Activated CD4-positive, alpha-beta T cell treated with anti-CD3 and anti-CD28 coated beads, Interleukin-2, amount 10 ng/mL, durations not matched to agents 7 days and 5 days (primary cell): ENCODE data around the gene C19orf67. TPM values are rescaled to one million over a fixed set of nuclear protein-coding genes. Genes with fewer than 3 reads are reported as not detected.
"Not testable (repeated sequence)": the region's sequence is repeated elsewhere in the genome, so short reads cannot be mapped to it uniquely, and the experiment has no call there.

Source experiments
- CTCF ChIA-PET: fragments of 350-600 bp; sonication (Branson Sonifier 250); formaldehyde crosslinking; loops from one replicate; lab custom pipeline; 2021; ENCODE audit warnings: antibody characterized with exemption; lab: Charles Lee
- POLR2A ChIA-PET: fragments of 350-600 bp; sonication (Branson Sonifier 250); formaldehyde crosslinking; loops from one replicate; lab custom pipeline; 2021; ENCODE audit warnings: antibody characterized with exemption; lab: Charles Lee
- DNase-seq: peaks from one replicate; pipeline ENCODE4 v3.0.0-alpha.2; 2020
- H3K27ac Mint-ChIP-seq: one replicate; pipeline ENCODE4 v1.8.0; 2021; ENCODE audit warnings: mild to moderate bottlenecking, moderate library complexity, mixed read lengths
- H3K27me3 Mint-ChIP-seq: one replicate; pipeline ENCODE4 v1.8.0; 2021; ENCODE audit warnings: mixed read lengths
- H3K36me3 Mint-ChIP-seq: one replicate; pipeline ENCODE4 v1.8.0; 2021; ENCODE audit warnings: low read depth, mixed read lengths
- H3K4me1 Mint-ChIP-seq: one replicate; pipeline ENCODE4 v1.8.0; 2021; ENCODE audit warnings: mixed read lengths
- H3K4me3 Mint-ChIP-seq: one replicate; pipeline ENCODE4 v1.8.0; 2021; ENCODE audit warnings: mild to moderate bottlenecking, moderate library complexity, mixed read lengths
- H3K9me3 Mint-ChIP-seq: one replicate; pipeline ENCODE4 v1.8.0; 2021; ENCODE audit warnings: mixed read lengths
- total RNA-seq, 2 experiments: library from RNA; stranded (reverse); gene quantifications; one replicate each; pipeline ENCODE4 v1.2.3, GENCODE V29; 2021

C19orf67 gene
- total RNA-seq, 2 experiments from 2014 or later: not detected

DNA sequence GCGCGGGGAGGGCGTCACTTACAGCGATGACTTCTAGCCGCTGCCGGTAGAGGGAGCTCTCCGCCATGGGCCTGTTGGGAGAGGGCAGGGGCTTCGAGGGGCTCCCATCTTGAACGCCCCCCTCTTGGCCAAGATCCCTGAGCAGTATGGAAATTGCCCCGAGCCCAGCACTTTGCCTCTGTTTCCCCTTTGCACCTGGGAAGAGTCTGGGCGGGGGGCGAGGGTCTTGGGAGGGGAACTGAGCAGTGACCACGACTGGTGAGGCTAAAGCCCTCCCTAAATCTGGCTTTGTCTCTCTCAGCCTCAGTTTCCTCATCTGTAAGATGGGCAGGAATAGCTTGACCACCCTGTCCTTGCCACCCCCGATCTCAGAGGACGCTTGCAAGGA, 26.5 kb downstream of the C19orf67 start:
- Mint-ChIP-seq H3K27ac (no peak overlapping the region), H3K4me1 (peaks cover 17% of the 10 kb centered on the region), H3K27me3 (peaks cover 41% of the 10 kb centered on the region), H3K9me3 (no peaks in the 10 kb centered on the region), H3K36me3 (no peaks in the 10 kb centered on the region), H3K4me3 (no peak overlapping the region)
- DNase-seq: peak; percentile 58
- ChIA-PET POLR2A (no interaction called here), CTCF (interaction anchor here (0.6 to 6.1 kb wide), 14 partner anchors 11 to 289 kb away, joined by 3 to 82 read pairs (median 4); partner anchors contain the start of genes DCAF15, IL27RA and MISP3)

DNA sequence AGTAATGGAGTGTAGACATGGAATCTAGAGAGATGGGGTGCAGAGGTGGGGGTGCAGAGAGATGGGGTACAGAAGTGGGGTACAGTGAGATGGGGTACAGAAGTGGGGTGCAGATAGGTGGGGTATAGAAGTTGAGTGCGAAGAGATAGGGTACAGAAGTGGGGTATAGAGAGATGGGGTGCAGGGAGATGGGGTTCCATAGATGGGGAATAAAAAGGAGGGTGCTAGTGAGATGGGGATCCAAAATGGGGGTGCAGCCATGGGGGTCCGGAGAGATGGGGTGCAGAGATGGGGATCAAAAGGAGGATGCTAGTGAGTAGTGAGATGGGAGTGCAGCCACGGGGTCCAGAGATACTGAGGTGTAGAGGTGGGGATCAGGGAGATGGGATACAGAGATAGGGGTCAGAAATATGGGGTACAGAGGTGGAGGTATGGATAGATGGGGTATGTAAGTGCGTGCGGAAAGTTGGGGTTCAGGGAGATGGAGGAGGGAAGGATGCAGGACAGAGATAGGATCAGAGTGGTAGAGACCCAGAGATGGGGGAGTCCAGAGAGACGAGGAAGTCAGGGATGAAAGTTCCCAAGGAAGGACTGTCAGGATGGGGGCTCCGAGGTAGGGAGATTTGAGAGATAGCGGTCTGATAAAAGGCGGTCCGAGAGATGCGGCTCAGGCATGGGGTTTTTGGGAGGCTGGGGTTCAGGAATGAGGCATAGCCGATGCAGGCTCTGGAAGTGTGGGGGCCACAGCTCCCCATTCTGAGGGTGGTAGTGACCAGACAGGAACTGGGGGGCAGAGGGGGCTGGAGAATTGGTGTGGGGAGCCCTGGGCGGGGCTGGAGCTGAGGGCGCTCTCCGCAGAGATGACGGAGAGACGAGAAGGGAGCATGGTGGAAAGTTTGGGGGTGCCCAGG, 27.1 kb downstream of the C19orf67 start:
- ChIA-PET POLR2A (no interaction called here), CTCF (interaction anchor here (0.6 to 6.1 kb wide), 14 partner anchors 10 to 290 kb away, joined by 3 to 82 read pairs (median 4); partner anchors contain the start of genes DCAF15, IL27RA and MISP3)
- no peak overlapping the region for H3K4me3 Mint-ChIP-seq
- H3K36me3 Mint-ChIP-seq: peaks cover 4% of the 10 kb centered on the region
- H3K27me3 Mint-ChIP-seq: peaks cover 41% of the 10 kb centered on the region
- no peak for DNase-seq
- H3K27ac Mint-ChIP-seq: no peak overlapping the region
- H3K9me3 Mint-ChIP-seq: no peaks in the 10 kb centered on the region
- peaks cover 17% of the 10 kb centered on the region for H3K4me1 Mint-ChIP-seq

DNA sequence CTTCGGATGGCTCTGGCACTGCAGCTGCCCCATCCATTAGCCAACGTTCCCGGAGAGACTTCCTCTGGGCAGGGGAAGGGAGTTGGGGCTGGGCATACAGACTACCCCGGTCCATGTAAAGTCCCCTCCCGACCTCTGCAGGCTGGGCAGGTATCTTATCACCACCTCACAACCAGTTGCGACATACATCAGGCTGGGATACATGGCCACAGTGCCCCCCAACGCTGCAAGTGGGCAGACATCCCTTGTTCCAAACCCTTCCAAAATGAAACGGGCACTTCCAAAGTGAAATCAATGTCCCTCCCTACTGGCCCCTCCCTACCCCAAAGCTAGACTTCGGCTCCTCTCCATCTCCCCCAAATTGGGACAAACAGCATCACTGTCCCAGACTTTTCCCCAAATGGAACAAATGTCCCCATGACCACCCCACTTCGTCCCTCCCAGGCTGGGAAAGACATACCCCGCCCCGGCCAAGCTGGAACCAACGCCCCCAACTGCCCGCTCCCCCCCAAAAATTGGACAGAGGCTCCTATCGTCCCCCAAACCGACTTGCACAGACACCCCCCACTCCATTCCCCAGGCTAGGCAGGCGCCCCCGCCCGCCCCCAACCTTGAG, 28.7 kb downstream of the C19orf67 start:
- ChIA-PET POLR2A (interaction anchor here (0.6 kb wide), 1 partner anchor 61 kb away, joined by 3 read pairs; the partner anchor contains the start of gene PRKACA), CTCF (interaction anchor here (1.0 to 6.1 kb wide), 7 partner anchors 8 to 194 kb away, joined by 3 to 82 read pairs (median 4); partner anchors contain the start of gene MISP3)
- H3K9me3 Mint-ChIP-seq: no peaks in the 10 kb centered on the region
- no peak overlapping the region for H3K27ac Mint-ChIP-seq
- peak overlapping the region; percentile 39 for H3K4me3 Mint-ChIP-seq
- H3K36me3 Mint-ChIP-seq: peaks cover 17% of the 10 kb centered on the region
- peaks cover 17% of the 10 kb centered on the region for H3K4me1 Mint-ChIP-seq
- DNase-seq: no peak
- H3K27me3 Mint-ChIP-seq: peaks cover 39% of the 10 kb centered on the region

DNA sequence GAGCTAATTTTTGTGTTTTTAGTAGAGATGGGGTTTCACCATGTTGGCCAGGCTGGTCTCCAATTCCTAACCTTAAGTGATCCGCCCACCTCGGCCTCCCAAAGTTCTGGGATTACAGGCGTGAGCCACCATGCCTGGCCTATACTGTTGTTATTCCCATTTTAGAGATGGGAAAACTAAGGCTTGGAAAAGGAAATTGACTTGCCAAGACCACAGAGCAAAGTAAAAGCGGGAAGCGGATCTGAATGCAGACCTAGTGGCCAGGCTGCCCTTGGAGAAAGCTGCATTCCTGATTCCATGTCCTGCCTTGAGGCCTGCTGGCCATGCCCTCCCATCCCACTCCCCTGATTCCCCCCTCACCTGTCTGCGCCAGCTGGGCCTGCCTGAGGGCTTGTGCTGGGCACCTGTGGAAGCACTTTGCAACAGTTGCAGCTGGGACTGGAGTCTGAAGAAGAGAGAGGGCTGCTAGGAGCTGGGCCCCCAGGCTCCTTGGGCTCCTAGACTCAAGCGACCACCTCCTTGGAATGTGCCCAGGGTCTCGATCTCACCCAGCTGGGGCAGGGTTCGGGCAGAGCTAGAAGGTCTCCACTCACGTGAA, 29.4 kb downstream of the C19orf67 start:
- ChIA-PET CTCF (interaction anchor here (0.9 to 6.1 kb wide), 7 partner anchors 10 to 194 kb away, joined by 3 to 82 read pairs (median 4); partner anchors contain the start of gene MISP3), POLR2A (no interaction called here)
- Mint-ChIP-seq H3K4me3 (no peak overlapping the region), H3K36me3 (peaks cover 21% of the 10 kb centered on the region), H3K27me3 (peaks cover 37% of the 10 kb centered on the region), H3K9me3 (no peaks in the 10 kb centered on the region), H3K27ac (no peak overlapping the region), H3K4me1 (peaks cover 17% of the 10 kb centered on the region)
- DNase-seq: no peak

DNA sequence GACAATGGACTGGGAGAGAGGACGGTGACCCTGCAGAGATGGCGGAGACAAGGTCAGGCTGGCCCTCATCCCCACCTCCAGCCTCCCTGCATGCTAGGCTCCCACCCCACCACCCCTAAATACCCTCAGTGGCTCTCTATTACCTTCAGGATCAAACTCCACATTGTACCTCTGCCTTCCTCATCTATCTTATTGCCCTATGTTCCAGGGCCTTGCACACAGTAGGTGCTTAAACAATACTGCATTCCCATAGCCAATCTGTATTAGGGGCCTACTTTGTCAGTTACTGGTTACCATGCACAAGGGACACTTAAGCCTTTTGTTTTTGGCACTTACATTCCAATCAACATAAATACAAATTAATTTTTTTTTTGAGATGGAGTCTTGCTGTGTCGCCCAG, 30.2 kb downstream of the C19orf67 start:
- H3K36me3 Mint-ChIP-seq: peaks cover 27% of the 10 kb centered on the region
- DNase-seq: no peak
- ChIA-PET CTCF (interaction anchor here (0.9 to 1.0 kb wide), 2 partner anchors 9 to 175 kb away, joined by 3 to 5 read pairs; no protein-coding TSS in a partner anchor), POLR2A (no interaction called here)
- H3K9me3 Mint-ChIP-seq: no peaks in the 10 kb centered on the region
- peaks cover 31% of the 10 kb centered on the region for H3K27me3 Mint-ChIP-seq
- no peak overlapping the region for H3K4me3 Mint-ChIP-seq
- peaks cover 17% of the 10 kb centered on the region for H3K4me1 Mint-ChIP-seq
- H3K27ac Mint-ChIP-seq: no peak overlapping the region

DNA sequence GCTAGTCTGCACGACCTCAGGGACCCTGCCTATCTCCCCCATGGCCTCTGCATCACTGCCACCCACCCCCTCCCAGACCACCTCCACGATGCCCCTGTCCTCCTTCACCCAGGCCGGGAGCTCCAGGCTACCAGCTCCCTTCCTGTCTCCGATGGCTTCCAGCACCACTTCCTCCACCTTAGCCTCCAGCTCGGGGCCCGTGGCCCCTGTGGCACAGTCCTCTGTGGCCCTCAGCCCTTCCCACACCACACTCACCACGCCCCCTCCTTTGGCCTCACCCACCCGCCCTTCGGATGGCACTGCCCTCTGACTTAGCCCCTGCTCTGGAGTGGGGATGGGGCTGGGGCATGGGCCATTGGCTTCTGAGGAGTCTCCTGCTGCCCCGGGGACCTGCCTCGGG, 30.9 kb downstream of the C19orf67 start:
- no peak overlapping the region for H3K27ac Mint-ChIP-seq
- H3K36me3 Mint-ChIP-seq: peaks cover 33% of the 10 kb centered on the region
- no peak for DNase-seq
- no peak overlapping the region for H3K4me3 Mint-ChIP-seq
- CTCF ChIA-PET: interaction anchor here (0.6 kb wide), 1 partner anchor 23 kb away, joined by 3 read pairs; the partner anchor contains the start of gene IL27RA
- H3K27me3 Mint-ChIP-seq: peaks cover 25% of the 10 kb centered on the region
- POLR2A ChIA-PET: no interaction called here
- no peaks in the 10 kb centered on the region for H3K9me3 Mint-ChIP-seq
- H3K4me1 Mint-ChIP-seq: peaks cover 17% of the 10 kb centered on the region

DNA sequence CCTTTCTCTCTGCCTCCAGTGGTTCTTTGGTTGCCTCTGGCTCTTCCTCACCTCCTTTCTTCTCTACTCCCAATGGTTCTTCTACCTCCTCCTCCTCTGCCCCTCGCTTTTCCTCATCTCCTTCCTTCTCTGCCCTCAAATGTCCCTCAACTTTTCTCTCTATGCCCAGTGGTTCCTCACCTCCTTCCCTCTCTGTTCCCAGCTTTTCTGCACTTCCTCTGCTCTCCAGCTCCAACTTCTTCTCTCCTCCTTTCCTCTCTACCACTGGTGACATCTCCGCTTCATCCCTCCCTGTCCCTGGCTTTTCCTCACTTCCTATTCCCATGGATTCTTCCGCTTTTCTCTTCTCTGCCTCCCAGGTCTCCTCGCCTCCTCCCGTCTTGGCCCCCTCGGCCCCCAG, 31.5 kb downstream of the C19orf67 start:
- Mint-ChIP-seq H3K4me3 (no peak overlapping the region), H3K27ac (no peak overlapping the region), H3K4me1 (peaks cover 17% of the 10 kb centered on the region), H3K36me3 (peaks cover 38% of the 10 kb centered on the region), H3K9me3 (no peaks in the 10 kb centered on the region), H3K27me3 (peaks cover 22% of the 10 kb centered on the region)
- no peak for DNase-seq
- ChIA-PET POLR2A (no interaction called here), CTCF (no interaction called here)

DNA sequence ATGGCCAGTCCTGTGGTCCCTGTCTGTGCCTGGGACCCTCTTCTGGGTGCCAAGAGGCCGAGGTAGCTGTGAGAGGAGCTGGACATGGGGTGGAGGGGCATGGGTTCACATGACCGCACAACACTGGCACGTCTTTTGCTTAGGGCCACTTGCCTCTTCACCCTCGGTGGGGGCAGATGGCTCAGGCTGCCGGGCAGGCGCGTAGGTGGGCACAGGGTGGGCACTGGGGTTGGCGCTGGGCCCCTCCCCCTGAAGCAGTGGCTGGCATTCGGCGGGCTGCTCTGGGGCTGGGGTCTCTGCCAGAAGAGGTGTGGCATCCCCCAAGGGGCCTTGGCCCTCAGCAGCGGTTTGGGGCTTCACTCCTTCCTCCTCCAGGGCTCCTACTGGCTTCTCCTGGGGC, 32.1 kb downstream of the C19orf67 start:
- no peak for DNase-seq
- Mint-ChIP-seq H3K36me3 (peaks cover 43% of the 10 kb centered on the region), H3K27me3 (peaks cover 16% of the 10 kb centered on the region), H3K4me1 (peaks cover 12% of the 10 kb centered on the region), H3K27ac (no peak overlapping the region), H3K4me3 (no peak overlapping the region), H3K9me3 (no peaks in the 10 kb centered on the region)
- ChIA-PET POLR2A (no interaction called here), CTCF (interaction anchor here (1.1 to 3.1 kb wide), 3 partner anchors 19 to 194 kb away, joined by 3 to 15 read pairs (median 3); partner anchors contain the start of gene MISP3)

DNA sequence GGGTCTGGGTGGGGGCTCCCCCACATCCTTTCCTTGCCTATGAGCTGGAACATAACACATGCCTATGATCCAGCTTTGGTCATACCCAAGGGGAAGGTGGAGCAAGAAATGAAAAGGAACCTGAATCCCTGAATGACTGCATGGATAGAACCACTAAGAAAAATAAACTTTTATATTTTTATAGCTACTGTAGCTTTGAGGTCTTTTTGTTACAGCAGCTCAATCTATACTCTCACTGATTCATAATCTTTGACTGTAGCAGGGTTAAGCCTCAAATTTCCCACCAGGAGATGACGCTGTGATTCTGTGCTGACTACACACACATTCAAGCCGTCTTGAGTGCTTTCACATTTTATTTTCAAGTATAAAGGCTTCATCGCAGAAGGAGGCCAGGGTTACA, 32.6 kb downstream of the C19orf67 start:
- CTCF ChIA-PET: interaction anchor here (0.5 to 3.1 kb wide), 6 partner anchors 18 to 517 kb away, joined by 3 to 15 read pairs (median 3); partner anchors contain the start of gene MISP3
- peaks cover 11% of the 10 kb centered on the region for H3K27me3 Mint-ChIP-seq
- POLR2A ChIA-PET: no interaction called here
- no peak overlapping the region for H3K27ac Mint-ChIP-seq
- no peaks in the 10 kb centered on the region for H3K9me3 Mint-ChIP-seq
- DNase-seq: no peak
- H3K4me1 Mint-ChIP-seq: peaks cover 7% of the 10 kb centered on the region
- H3K4me3 Mint-ChIP-seq: no peak overlapping the region
- H3K36me3 Mint-ChIP-seq: peaks cover 47% of the 10 kb centered on the region

DNA sequence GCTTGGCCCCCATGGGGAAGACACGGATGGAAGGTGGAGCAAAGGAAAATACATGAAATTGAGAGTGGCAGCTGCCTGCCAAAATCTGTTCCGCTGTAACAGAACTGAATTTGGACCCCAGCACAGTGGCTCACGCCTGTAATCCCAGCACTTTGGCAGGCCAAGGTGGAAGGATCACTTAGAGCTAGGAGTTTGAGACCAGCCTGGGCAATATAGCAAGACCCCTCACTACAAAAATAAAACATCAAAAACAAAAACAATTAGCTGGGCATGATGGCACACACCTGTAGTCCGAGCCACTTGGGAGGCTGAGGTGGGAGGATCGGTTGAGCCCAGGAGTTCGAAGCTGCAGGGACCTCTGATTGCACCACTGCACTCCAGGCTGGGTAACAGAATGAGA, 33.1 kb downstream of the C19orf67 start:
- ChIA-PET CTCF (interaction anchor here (0.5 to 3.1 kb wide), 7 partner anchors 18 to 517 kb away, joined by 3 to 15 read pairs (median 3); partner anchors contain the start of gene MISP3), POLR2A (no interaction called here)
- peaks cover 6% of the 10 kb centered on the region for H3K27me3 Mint-ChIP-seq
- no peak for DNase-seq
- H3K36me3 Mint-ChIP-seq: peaks cover 50% of the 10 kb centered on the region
- no peak overlapping the region for H3K27ac Mint-ChIP-seq
- no peaks in the 10 kb centered on the region for H3K9me3 Mint-ChIP-seq
- peaks cover 3% of the 10 kb centered on the region for H3K4me1 Mint-ChIP-seq
- no peak overlapping the region for H3K4me3 Mint-ChIP-seq

DNA sequence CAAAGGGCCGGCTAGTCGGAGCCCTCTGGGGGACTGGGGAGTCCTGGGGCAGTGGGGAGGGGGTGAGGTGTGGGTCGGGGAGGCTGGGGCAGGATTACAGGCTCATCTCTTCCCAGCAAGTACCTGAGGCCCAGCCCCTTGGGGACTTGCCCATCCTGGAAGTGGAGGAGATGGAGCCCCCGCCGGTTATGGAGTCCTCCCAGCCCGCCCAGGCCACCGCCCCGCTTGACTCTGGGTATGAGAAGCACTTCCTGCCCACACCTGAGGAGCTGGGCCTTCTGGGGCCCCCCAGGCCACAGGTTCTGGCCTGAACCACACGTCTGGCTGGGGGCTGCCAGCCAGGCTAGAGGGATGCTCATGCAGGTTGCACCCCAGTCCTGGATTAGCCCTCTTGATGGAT, 33.6 kb downstream of the C19orf67 start:
- no peaks in the 10 kb centered on the region for H3K9me3 Mint-ChIP-seq
- no peak overlapping the region for H3K4me3 Mint-ChIP-seq
- ChIA-PET CTCF (interaction anchor here (3.1 kb wide), 1 partner anchor 21 kb away, joined by 15 read pairs; the partner anchor contains the start of gene MISP3), POLR2A (no interaction called here)
- no peak for DNase-seq
- H3K27me3 Mint-ChIP-seq: peaks cover 4% of the 10 kb centered on the region
- no peak overlapping the region for H3K27ac Mint-ChIP-seq
- peaks cover 54% of the 10 kb centered on the region for H3K36me3 Mint-ChIP-seq
- peaks cover 3% of the 10 kb centered on the region for H3K4me1 Mint-ChIP-seq

DNA sequence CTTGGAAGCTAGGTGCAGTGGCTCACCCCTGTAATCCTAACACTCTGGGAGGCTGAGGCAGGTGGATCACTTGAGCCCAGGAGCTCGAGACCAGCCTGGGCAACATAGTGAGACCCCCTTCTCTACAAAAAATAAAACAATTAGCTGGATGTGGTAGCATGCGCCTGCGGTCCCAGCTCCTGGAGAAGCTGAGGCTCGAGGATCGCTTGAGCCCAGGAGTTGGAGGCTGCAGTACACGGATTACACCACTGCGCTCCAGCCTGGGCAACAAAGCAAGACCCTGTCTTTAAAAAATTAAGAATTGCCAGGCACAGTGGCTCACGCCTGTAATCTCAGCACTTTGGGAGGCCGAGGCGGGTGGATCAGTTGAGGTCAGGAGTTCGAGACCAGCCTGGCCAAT, 34.6 kb downstream of the C19orf67 start:
- H3K4me1 Mint-ChIP-seq, H3K27ac Mint-ChIP-seq, POLR2A ChIA-PET, H3K4me3 Mint-ChIP-seq, DNase-seq, H3K9me3 Mint-ChIP-seq, H3K27me3 Mint-ChIP-seq: not testable (repeated sequence)
- H3K36me3 Mint-ChIP-seq: peaks cover 63% of the 10 kb centered on the region
- CTCF ChIA-PET: interaction anchor here (1.3 to 3.1 kb wide), 2 partner anchors 12 to 22 kb away, joined by 3 to 15 read pairs; partner anchors contain the start of gene MISP3
